Liver (tissue), 9 donors: Measurements from ENCODE around the gene OSBPL9. TPM values are rescaled to one million over a fixed set of nuclear protein-coding genes. Genes with fewer than 3 reads are reported as not detected.

Source experiments
- DNase-seq: peaks from one replicate; pipeline ENCODE4 v3.0.0-alpha.2; 2017; ENCODE audit warnings: low spot score
- H3K27ac ChIP-seq, 2 donors: one replicate each; pipeline ENCODE4 v1.7.0; 2013; ENCODE audit warnings: inconsistent platforms in 2 of 2, low read length in 2 of 2, control low read depth in 1 of 2, low read depth in 1 of 2, mild to moderate bottlenecking in 1 of 2
- H3K27me3 ChIP-seq, 4 donors: one replicate each; pipeline versions ENCODE4 v1.6.1 to v1.7.0; 2013; ENCODE audit warnings: low read length in 3 of 4, inconsistent platforms in 1 of 4, mild to moderate bottlenecking in 1 of 4, moderate library complexity in 1 of 4; ENCODE audit not compliant: control insufficient read depth in 4 of 4, insufficient read depth in 4 of 4
- H3K36me3 ChIP-seq, 4 donors: one replicate each; pipeline versions ENCODE4 v1.6.1 to v1.7.0; 2013; ENCODE audit warnings: low read length in 3 of 4, mild to moderate bottlenecking in 3 of 4, low read depth in 1 of 4, moderate library complexity in 1 of 4; ENCODE audit not compliant: control insufficient read depth in 4 of 4, insufficient read depth in 3 of 4
- H3K4me1 ChIP-seq, 4 donors: one replicate each; pipeline versions ENCODE4 v1.6.1 to v1.7.0; 2013; ENCODE audit warnings: low read length in 3 of 4, mild to moderate bottlenecking in 3 of 4, moderate library complexity in 1 of 4; ENCODE audit not compliant: control insufficient read depth in 4 of 4, insufficient read depth in 4 of 4
- H3K4me3 ChIP-seq, 3 donors: one replicate each; pipeline versions ENCODE4 v1.6.1 to v1.7.0; 2013; ENCODE audit warnings: low read length in 3 of 3, control low read depth in 1 of 3, low read depth in 1 of 3, mild to moderate bottlenecking in 1 of 3
- H3K9ac ChIP-seq, 2 donors: one replicate each; pipeline ENCODE4 v1.7.0; 2013; ENCODE audit warnings: low read length in 2 of 2, mild to moderate bottlenecking in 2 of 2, moderate library complexity in 2 of 2, control low read depth in 1 of 2, low read depth in 1 of 2
- H3K9me3 ChIP-seq, 4 donors: one replicate each; pipeline versions ENCODE4 v1.6.1 to v1.7.0; 2013; ENCODE audit warnings: low read length in 3 of 4; ENCODE audit not compliant: control insufficient read depth in 4 of 4
- EGR1 ChIP-seq, 2 donors: IDR thresholded peaks; 2 replicates each; pipeline ENCODE4 v1.6.1; 2016 to 2018; ENCODE audit warnings: antibody characterized with exemption in 2 of 2, low read depth in 2 of 2
- FOXA2 ChIP-seq: IDR thresholded peaks from 2 replicates; pipeline ENCODE4 v1.6.1; 2016; ENCODE audit warnings: antibody characterized with exemption
- GABPA ChIP-seq, 2 donors: IDR thresholded peaks in 1 of 2; conservative IDR thresholded peaks in 1 of 2; 2 replicates each; pipeline ENCODE4 v1.6.1; 2016; ENCODE audit warnings: antibody characterized with exemption in 2 of 2, mild to moderate bottlenecking in 1 of 2, moderate library complexity in 1 of 2
- HNF4A ChIP-seq, 2 donors: conservative IDR thresholded peaks; 2 replicates each; pipeline ENCODE4 v1.6.1; 2016; ENCODE audit warnings: antibody characterized with exemption in 2 of 2, mild to moderate bottlenecking in 2 of 2
- HNF4G ChIP-seq: IDR thresholded peaks from 2 replicates; pipeline ENCODE4 v1.6.1; 2016; ENCODE audit warnings: antibody characterized with exemption
- JUND ChIP-seq, 2 donors: IDR thresholded peaks; 2 replicates each; pipeline ENCODE4 v1.6.1; 2016; ENCODE audit warnings: antibody characterized with exemption in 2 of 2
- NR2F2 ChIP-seq: IDR thresholded peaks from 2 replicates; pipeline ENCODE4 v1.6.1; 2016; ENCODE audit warnings: antibody characterized with exemption
- RAD21 ChIP-seq, 2 donors: IDR thresholded peaks; 2 replicates each; pipeline ENCODE4 v1.6.1; 2016; ENCODE audit warnings: antibody characterized with exemption in 2 of 2, mild to moderate bottlenecking in 2 of 2
- RXRA ChIP-seq, 2 donors: IDR thresholded peaks; 2 replicates each; pipeline ENCODE4 v1.6.1; 2017 to 2018; ENCODE audit warnings: antibody characterized with exemption in 2 of 2, mild to moderate bottlenecking in 1 of 2
- SP1 ChIP-seq: IDR thresholded peaks from 2 replicates; pipeline ENCODE4 v1.6.1; 2018; ENCODE audit warnings: antibody characterized with exemption, mild to moderate bottlenecking
- TAF1 ChIP-seq: conservative IDR thresholded peaks from 2 replicates; pipeline ENCODE4 v1.6.1; 2016; ENCODE audit warnings: antibody characterized with exemption, mild to moderate bottlenecking
- YY1 ChIP-seq: IDR thresholded peaks from 2 replicates; pipeline ENCODE4 v1.6.1; 2016; ENCODE audit warnings: antibody characterized with exemption, mild to moderate bottlenecking
- WGBS: extraction: QIAGEN DNeasy Blood & Tissue Kit; methylation state at CpG from one replicate; pipeline ENCODE4 v1.1.7; 2013; 5-methylcytosine and 5-hydroxymethylcytosine counted together
- polyA plus RNA-seq, 2 donors: library from polyadenylated mRNA; stranded (reverse) in 1 of 2; unstranded in 1 of 2; fragments of 200-250 nt in 1 of 2; fragments of >200 nt in 1 of 2; fragmentation: Nextera tagmentation in 1 of 2; extraction: Ambion mirVana in 1 of 2; gene quantifications; one replicate each; pipeline versions ENCODE4 v1.2.1 to v1.2.3, GENCODE V29; 2013 to 2015
- total RNA-seq, 2 donors: library from RNA; depleted of rRNA; stranded (reverse); fragments of >200 nt; gene quantifications; one replicate each; pipeline ENCODE4 v1.2.3, GENCODE V29; 2014
- TF ChIP-seq, protein P1 (sequence below): IDR thresholded peaks from 2 replicates; pipeline ENCODE4 v1.6.1; 2016; ENCODE audit warnings: antibody characterized with exemption, mild to moderate bottlenecking
- TF ChIP-seq, protein P2 (sequence below): IDR thresholded peaks from 2 replicates; pipeline ENCODE4 v1.6.1; 2016; ENCODE audit warnings: antibody characterized with exemption
- TF ChIP-seq, protein P3 (sequence below): fragments of 150-350 bp; IDR thresholded peaks from 2 replicates; pipeline ENCODE4 v1.5.1; 2017; ENCODE audit warnings: improper control_type of control experiment, low read depth, low read length; ENCODE audit not compliant: missing input control
- TF ChIP-seq, protein P4 (sequence below): IDR thresholded peaks from 2 replicates; pipeline ENCODE4 v1.6.1; 2016; ENCODE audit warnings: antibody characterized with exemption
- donor health status: healthy.
- donor health status: healthy.
- donor health status: healthy.
- donor health status: healthy.
- donor health status: healthy.

The OSBPL9 gene
- total and polyA plus RNA-seq, 4 donors = 52.1 to 129 (median 60.4) TPM

DNA sequence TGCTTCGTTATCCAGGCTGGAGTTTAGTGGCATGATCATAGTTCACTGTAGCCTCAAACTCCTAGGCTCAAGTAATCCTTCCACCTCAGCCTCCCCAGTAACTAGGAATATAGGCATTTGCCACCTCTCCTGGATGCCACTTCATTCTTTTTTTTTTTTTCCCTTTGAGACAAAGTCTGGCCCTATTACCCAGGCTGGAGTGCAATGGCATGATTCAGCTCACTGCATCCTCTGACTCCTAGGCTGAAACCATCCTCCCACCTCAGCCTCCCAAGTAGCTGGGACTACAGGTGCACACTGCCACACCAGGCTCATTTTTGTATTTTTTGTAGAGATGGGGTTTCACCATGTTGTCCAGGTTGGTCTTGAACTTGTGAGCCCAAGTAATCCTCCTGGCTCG is 19.3 kb downstream of the OSBPL9 start:
- peaks cover 4 to 8% (median 7%) of the 10 kb centered on the region in 4 donors for H3K4me1 ChIP-seq
- H3K9me3 ChIP-seq = no peaks in the 10 kb centered on the region
- TF ChIP-seq YY1 = no peak
- H3K9ac ChIP-seq = no peak overlapping the region
- no peaks in the 10 kb centered on the region for H3K27me3 ChIP-seq
- H3K27ac ChIP-seq = no peak overlapping the region
- H3K36me3 ChIP-seq = no peaks in the 10 kb centered on the region
- no peak overlapping the region for H3K4me3 ChIP-seq
- no peak for DNase-seq
- WGBS = 96% methylated on average over 2 of the region's 2 CpGs

DNA sequence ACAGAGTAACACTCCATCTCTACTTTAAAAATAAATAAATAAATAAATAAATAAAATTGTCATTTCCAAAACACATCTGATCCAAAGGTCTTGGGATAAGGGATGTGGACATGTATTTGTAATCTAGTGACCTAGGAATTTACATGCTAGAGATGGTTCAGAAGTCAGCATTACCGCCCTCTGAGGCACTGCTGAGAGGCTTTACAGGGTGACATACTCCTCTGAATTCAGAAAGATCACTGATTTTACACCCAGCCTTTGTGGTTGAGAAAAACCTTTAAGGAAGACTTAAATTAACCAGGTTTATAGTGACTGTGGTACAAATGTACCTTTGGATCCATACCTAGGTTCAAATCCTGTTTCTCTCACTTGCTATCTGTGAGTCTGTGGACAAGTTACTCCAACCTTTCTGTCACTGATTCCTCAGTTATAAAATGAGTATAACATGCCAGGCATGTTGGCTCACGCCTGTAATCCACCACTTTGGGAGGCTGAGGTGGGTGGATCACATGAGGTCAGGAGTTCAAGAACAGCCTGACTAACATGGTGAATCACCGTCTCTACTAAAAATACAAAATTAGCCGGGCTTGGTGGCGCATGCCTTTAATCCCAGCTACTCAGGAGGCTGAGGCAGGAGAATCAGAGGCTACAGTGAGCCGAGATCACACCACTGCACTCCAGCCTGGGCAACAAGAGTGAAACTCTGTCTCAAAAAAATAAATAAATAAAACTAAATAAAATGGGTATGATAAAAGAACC is 20.1 kb downstream of the OSBPL9 start:
- Histone ChIP-seq H3K4me3 (no peak overlapping the region), H3K36me3 (no peaks in the 10 kb centered on the region), H3K27me3 (no peaks in the 10 kb centered on the region), H3K9ac (no peak overlapping the region), H3K4me1 (peaks cover 4 to 8% (median 7%) of the 10 kb centered on the region in 4 donors), H3K27ac (no peak overlapping the region), H3K9me3 (no peaks in the 10 kb centered on the region)
- 87% methylated on average over 6 of the region's 6 CpGs for WGBS
- no peak for TF ChIP-seq RXRA (IDR thresholded peaks at IDR 0.05)
- TF ChIP-seq, protein P1, sequence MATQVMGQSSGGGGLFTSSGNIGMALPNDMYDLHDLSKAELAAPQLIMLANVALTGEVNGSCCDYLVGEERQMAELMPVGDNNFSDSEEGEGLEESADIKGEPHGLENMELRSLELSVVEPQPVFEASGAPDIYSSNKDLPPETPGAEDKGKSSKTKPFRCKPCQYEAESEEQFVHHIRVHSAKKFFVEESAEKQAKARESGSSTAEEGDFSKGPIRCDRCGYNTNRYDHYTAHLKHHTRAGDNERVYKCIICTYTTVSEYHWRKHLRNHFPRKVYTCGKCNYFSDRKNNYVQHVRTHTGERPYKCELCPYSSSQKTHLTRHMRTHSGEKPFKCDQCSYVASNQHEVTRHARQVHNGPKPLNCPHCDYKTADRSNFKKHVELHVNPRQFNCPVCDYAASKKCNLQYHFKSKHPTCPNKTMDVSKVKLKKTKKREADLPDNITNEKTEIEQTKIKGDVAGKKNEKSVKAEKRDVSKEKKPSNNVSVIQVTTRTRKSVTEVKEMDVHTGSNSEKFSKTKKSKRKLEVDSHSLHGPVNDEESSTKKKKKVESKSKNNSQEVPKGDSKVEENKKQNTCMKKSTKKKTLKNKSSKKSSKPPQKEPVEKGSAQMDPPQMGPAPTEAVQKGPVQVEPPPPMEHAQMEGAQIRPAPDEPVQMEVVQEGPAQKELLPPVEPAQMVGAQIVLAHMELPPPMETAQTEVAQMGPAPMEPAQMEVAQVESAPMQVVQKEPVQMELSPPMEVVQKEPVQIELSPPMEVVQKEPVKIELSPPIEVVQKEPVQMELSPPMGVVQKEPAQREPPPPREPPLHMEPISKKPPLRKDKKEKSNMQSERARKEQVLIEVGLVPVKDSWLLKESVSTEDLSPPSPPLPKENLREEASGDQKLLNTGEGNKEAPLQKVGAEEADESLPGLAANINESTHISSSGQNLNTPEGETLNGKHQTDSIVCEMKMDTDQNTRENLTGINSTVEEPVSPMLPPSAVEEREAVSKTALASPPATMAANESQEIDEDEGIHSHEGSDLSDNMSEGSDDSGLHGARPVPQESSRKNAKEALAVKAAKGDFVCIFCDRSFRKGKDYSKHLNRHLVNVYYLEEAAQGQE = no peak
- TF ChIP-seq, protein P2, sequence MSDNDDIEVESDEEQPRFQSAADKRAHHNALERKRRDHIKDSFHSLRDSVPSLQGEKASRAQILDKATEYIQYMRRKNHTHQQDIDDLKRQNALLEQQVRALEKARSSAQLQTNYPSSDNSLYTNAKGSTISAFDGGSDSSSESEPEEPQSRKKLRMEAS = no peak
- TF ChIP-seq HNF4G = no peak
- no peak for TF ChIP-seq EGR1 (IDR thresholded peaks at IDR 0.05; ENCODE audit: low read depth in 2 of 2)
- no peak for TF ChIP-seq NR2F2
- no peak for DNase-seq

DNA sequence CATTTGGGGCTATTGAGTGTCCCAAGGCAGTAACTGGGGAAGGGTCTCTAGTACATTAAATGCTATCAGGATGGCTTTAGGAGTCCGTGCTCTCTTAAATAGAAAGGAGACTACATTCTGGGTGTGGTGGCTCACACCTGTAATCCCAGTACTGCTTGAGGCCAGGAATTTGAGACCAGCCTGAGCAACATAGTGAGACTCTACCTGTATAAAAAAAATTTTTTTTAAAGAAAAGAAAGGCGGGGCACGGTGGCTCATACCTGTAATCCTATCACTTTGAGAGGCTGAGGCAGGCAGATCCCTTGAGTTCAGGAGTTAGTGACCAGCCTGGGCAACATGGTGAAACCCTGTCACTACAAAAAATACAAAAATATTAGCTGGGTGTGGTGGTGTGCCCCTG is 21.5 kb downstream of the OSBPL9 start:
- H3K4me1 ChIP-seq = peaks cover 4 to 8% (median 7%) of the 10 kb centered on the region in 4 donors
- H3K9ac ChIP-seq = no peak overlapping the region
- no peaks in the 10 kb centered on the region for H3K27me3 ChIP-seq
- no peak overlapping the region for H3K4me3 ChIP-seq
- no peaks in the 10 kb centered on the region for H3K9me3 ChIP-seq
- H3K27ac ChIP-seq = no peak overlapping the region
- WGBS = 99% methylated on average over 3 of the region's 3 CpGs
- H3K36me3 ChIP-seq = no peaks in the 10 kb centered on the region
- TF ChIP-seq SP1 (no peak), FOXA2 (no peak), JUND (IDR thresholded peaks at IDR 0.05) (no peak), HNF4A (conservative IDR thresholded peaks at IDR 0.05) (no peak), RAD21 (IDR thresholded peaks at IDR 0.05) (no peak), TAF1 (no peak), GABPA (IDR thresholded peaks at IDR 0.05 in 1 of 2, conservative IDR thresholded peaks at IDR 0.05 in 1 of 2) (no peak), RXRA (IDR thresholded peaks at IDR 0.05) (no peak), NR2F2 (no peak), HNF4G (no peak), YY1 (no peak), EGR1 (IDR thresholded peaks at IDR 0.05; ENCODE audit: low read depth in 2 of 2) (no peak)
- TF ChIP-seq, protein P1 = no peak
- TF ChIP-seq, protein P3, sequence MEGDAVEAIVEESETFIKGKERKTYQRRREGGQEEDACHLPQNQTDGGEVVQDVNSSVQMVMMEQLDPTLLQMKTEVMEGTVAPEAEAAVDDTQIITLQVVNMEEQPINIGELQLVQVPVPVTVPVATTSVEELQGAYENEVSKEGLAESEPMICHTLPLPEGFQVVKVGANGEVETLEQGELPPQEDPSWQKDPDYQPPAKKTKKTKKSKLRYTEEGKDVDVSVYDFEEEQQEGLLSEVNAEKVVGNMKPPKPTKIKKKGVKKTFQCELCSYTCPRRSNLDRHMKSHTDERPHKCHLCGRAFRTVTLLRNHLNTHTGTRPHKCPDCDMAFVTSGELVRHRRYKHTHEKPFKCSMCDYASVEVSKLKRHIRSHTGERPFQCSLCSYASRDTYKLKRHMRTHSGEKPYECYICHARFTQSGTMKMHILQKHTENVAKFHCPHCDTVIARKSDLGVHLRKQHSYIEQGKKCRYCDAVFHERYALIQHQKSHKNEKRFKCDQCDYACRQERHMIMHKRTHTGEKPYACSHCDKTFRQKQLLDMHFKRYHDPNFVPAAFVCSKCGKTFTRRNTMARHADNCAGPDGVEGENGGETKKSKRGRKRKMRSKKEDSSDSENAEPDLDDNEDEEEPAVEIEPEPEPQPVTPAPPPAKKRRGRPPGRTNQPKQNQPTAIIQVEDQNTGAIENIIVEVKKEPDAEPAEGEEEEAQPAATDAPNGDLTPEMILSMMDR = no peak
- TF ChIP-seq, protein P4, sequence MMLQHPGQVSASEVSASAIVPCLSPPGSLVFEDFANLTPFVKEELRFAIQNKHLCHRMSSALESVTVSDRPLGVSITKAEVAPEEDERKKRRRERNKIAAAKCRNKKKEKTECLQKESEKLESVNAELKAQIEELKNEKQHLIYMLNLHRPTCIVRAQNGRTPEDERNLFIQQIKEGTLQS = no peak
- DNase-seq = no peak
